Hypothalamus (tissue), 51 donors: Measurements from ENCODE around the gene STXBP5.

ENCODE experiments used
- DNase-seq, 51 donors: peaks; one replicate each; lab custom pipeline; 2025; lab: John Stamatoyannopoulos, UW

The STXBP5 gene

DNA sequence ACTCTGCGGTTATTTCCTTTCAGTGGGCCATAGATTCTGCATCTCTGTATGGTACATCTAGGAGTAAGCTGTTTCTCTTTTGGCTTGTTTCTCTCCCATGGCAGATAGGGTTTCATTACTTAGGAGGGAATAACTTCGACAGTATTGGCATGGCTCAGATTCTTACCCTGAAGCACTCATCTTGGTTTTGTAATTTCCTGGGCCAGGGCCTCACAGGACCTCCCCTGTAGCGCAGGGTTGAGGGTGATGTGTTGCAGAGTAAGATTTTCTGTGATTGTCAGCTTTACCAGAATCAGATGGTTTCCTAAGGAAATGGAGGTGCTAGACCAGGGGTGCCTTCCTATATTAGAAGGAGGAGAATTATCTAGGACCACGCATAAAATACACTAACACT is 78.3 kb downstream of the STXBP5 start:
- DNase-seq, result no peak

DNA sequence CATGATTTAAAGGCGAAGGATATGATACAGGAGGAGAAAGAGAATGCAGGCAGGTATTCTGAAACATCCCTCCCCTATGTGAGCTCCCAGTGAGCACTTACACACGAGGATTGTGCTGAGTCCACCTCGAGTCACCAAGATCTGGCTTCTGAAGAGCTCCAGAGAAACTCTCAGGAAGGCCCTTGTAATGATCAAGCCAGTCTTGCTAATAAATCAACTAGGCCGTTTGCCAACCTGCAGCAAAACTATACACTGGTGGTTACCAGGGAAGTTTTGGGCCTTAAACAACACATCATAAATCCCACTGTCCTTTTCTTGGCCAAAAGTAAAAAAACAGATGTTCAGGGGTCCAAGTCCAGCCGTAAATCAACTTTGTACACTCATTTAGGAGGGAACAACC is 79.2 kb downstream of the STXBP5 start:
- DNase-seq, result no peak

GRCh38 chr6:147285087-147285855 is 81.1 kb downstream of the STXBP5 start:
- peak in 1 of 51 donors; percentile 27 for DNase-seq

DNA sequence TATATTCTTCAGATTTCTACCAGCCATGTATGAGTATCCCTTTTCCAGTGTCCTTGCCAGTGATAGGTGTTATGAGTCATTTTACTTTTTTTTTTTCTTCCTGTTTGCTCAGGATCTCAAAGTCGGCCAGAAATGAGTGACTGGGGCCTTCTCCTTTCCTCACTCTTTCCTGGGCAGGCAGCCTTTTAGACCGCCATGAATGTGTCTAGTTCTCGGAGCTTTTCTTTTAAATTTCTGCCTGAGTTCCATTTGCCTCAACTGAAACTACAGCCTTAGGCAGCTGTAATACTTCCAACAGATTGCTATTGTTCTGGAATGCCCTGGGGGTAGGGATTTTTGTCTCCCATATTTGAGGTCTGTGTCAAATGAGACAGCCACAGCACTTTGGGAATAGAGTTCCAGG is 83.7 kb downstream of the STXBP5 start:
- DNase-seq, result no peak

GRCh38 chr6:147297124-147297523 is 92.9 kb downstream of the STXBP5 start:
- DNase-seq, result no peak

- DNase-seq, result no peak
Measured at GRCh38 chr6:147297663-147298316, 93.6 kb downstream of the STXBP5 start.

DNA sequence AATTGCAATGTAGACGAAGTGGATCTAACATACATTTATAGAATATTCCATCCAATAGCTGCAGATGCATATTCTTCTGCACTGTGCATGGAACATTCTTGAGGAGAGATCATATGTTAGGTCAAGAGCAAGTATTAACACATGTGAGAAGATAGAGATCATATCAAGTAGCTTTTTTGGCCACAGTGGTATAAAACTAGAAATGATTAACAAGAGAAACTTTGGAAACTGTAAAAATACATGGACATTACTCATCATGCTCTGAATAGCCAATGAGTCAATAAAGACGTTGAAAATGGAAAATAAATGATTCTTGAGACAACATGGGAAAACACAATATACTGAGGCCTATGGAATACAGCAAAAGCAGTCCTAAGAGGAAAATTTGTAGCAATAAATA is 94.2 kb downstream of the STXBP5 start:
- no peak for DNase-seq

- no peak for DNase-seq
Measured at GRCh38 chr6:147299035-147299434, 94.8 kb downstream of the STXBP5 start.

DNA sequence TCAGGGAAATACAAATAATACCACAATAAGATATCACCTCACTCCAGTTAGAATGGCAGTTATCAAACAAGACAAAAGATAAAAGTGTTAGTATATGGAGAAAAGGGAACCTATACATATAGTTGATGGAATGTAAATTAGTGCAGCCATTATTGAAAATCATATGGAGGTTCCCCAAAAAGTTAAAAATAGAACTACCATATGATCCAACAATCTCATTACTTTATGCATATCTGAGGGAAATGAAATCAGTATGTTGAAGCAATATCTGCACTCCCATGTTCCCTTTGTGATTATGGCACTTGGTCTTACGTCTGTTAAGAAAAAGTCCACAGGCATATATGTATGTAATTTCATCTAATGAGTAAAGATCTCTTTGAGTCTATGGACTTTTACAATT is 96.9 kb downstream of the STXBP5 start:
- DNase-seq, result no peak

- no peak for DNase-seq
Measured at GRCh38 chr6:147304016-147304415, 99.8 kb downstream of the STXBP5 start.

DNA sequence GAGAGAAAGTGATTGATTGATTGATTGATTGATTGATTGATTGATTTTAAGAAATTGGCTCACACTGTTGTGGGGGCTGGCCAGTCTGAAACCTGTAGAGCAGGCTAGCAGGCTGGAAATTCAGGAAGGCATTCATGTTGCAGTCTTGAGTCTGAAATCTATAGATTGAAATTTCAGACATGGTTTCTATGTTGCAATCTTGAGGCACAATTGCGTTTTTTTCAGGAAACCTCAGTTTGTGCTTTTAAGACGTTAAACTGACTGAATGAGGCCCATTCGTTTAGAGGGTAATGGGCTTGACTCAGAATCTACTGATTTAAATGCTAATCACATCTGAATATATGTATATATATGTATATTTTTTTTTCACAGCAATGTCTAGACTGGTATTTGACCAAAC is 106.3 kb downstream of the STXBP5 start:
- DNase-seq, result no peak

DNA sequence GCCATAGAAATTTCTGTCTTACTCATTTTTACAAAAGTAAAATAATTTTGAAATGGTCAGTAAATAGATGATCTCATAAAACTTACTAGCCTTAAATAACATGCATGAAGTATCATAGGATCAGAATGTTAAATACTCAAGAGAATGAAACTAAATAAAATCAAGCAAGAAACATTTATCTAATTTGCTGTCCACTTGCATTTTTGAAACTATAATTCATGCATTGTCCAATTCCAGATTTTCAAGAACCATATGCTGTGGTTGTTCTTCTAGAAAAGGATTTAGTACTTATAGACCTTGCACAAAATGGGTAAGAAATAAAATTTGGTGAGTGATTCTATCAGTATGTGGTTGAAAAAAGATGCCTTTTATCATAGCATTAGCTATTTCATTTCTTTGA is 107.0 kb downstream of the STXBP5 start:
- DNase-seq, result no peak

DNA sequence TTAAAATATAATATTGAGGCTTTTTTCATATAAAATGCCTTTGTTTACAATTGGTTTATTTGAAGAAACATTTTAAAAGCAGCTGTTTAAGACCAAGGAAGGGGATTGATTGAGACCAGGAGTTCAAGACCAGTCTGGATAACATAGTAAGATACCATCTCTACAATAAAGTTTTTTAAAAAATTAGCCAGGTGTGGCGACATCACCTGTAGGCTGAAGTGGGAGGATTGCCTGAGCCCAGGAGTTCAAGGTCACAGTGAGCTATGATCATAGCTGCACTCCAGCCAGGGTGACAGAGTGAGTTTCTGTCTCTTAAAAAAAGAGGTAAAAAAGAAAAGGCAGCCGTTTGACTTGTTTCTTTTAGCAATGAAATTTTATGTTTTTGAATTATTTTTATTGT is 117.0 kb downstream of the STXBP5 start:
- no peak for DNase-seq

GRCh38 chr6:147322299-147323162 is 118.3 kb downstream of the STXBP5 start:
- DNase-seq, result peak in 1 of 51 donors; percentile 4

DNA sequence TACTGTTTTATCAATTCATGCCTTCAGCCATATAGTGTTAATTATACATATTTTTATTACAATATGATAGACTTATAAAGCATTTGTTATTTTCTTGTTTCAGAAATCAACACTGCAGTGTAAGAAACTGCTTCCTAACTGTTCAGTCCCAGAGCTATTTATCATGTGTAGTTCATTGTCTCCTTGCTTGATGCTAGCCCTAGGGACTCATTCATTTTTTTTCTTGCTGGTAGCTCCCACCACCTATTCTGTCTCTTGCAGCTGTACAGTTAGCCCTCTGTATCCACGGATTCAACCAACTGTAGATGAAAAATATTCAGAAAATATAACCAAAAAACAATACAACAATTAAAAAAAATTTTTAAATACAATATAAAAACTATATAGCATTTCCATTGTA is 121.3 kb downstream of the STXBP5 start:
- no peak for DNase-seq

GRCh38 chr6:147331401-147331800 is 127.2 kb downstream of the STXBP5 start:
- no peak for DNase-seq

DNA sequence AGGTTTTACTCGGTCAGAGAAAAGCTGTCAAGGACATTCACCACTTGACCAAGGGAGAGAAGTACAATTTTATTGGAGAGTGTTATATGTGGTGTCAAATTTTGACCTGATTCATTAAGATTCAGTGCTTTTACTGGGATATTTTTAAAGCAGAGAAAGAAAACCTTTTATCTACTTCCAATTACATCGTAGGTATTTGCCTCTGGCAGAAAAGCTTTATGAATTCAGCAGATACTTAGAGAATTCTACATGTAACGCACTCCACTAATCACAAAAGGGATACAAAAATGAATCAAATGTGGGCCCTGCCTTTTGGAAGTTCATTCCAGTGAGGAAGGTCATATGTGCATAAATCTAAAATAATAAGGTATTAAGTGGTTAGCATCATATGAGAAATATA is 133.7 kb downstream of the STXBP5 start:
- DNase-seq, result no peak

- no peak for DNase-seq
Measured at GRCh38 chr6:147341486-147341885, 137.3 kb downstream of the STXBP5 start.

DNA sequence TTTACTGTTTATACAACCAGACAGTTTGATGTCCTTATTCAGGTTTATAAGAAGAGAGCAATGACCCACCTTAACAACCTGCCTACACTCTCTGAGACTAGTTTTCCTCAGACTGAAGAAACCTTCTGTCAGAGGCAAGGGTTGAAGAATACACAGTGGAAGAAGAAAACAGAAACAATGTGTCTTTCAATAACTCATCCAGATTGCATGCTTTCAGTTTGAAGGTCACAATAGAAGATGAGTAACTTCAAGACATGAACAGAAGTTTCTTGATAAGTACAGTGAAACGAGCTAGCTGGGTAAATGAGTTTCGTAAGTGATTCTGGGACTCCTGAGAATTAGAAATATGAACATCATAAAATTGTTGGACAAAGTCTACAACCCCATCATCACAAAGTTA is 141.7 kb downstream of the STXBP5 start:
- no peak for DNase-seq

DNA sequence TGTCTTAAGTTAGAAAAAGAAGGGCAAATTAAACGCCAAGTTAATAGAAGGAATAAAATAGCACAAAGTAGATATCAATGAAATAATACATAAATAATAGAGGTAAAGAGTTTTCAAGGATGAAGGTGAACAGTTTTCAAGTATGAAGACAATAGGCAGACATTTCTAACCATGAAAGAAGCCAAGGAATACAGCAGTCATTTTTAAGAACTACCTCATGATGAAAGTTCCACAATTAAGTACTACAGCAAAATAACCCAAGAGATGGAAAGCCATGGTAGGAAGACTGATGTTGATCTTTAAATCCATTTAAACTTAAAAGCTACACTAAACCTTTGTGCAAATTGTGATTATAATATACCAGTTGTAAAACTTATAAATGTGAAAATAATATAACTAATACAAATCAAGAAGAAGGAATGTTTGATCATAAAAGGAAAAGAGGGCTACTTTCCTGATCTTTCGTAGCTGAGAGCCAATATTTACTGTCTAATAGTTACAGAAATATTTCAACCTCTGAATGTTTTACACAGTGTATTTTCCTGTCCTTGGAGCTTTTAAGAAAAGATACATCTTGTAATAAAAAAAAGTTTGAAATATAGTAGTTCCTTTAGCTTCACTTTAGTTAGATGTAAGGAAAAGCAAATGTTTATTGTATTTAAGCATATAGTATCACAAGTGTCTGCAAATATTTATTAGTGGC is 143.1 kb downstream of the STXBP5 start:
- DNase-seq, result no peak
